Psoas muscle (tissue), 8 donors: Measurements from ENCODE around the gene RASGRF2. TPM values are rescaled to one million over a fixed set of nuclear protein-coding genes. Genes with fewer than 3 reads are reported as not detected.

Experiments
- ATAC-seq, 4 donors: fragments of 200-7000 bp; cut with Tn5 transposase; one replicate each; pipeline ENCODE4 v1.9.1; 2020; ENCODE audit warnings: moderate library complexity in 3 of 4, mild to moderate bottlenecking in 2 of 4
- DNase-seq, 2 donors: peaks; one replicate each; pipeline ENCODE4 v3.0.0-alpha.2; 2020
- H3K27ac ChIP-seq: fragments of 200-600 bp; one replicate; pipeline ENCODE4 v1.8.0; 2022
- H3K27me3 ChIP-seq, 3 donors: fragments of 200-600 bp in 1 of 3; one replicate each; pipeline versions ENCODE4 v1.6.1 to v1.8.0; 2013 to 2022; ENCODE audit warnings: low read length in 2 of 3, mild to moderate bottlenecking in 2 of 3, moderate library complexity in 1 of 3; ENCODE audit not compliant: insufficient read depth in 3 of 3
- H3K36me3 ChIP-seq, 2 donors: fragments of 200-600 bp in 1 of 2; one replicate each; pipeline versions ENCODE4 v1.6.1 to v1.8.0; 2013 to 2022; ENCODE audit warnings: low read depth in 1 of 2, mild to moderate bottlenecking in 1 of 2, moderate library complexity in 1 of 2; ENCODE audit not compliant: insufficient read depth in 1 of 2
- H3K4me1 ChIP-seq: fragments of 200-600 bp; one replicate; pipeline ENCODE4 v1.8.0; 2022
- H3K4me3 ChIP-seq: fragments of 200-600 bp; one replicate; pipeline ENCODE4 v1.8.0; 2022; ENCODE audit warnings: mild to moderate bottlenecking
- H3K9me3 ChIP-seq: fragments of 200-600 bp; one replicate; pipeline ENCODE4 v1.8.0; 2022
- CTCF ChIP-seq: fragments of 200-600 bp; IDR thresholded peaks from one replicate; pipeline ENCODE4 v1.8.0; 2022; ENCODE audit warnings: antibody characterized with exemption
- WGBS, 3 donors: extraction: QIAGEN DNeasy Blood & Tissue Kit; methylation state at CpG; one replicate each; pipeline versions ENCODE4 v1.1.6 to v1.1.7; 2013; 5-methylcytosine and 5-hydroxymethylcytosine counted together
- intact Hi-C, 2 donors: fragments of 100-400 bp; cut with DNase I; formaldehyde crosslinking; loops; one replicate each; pipeline versions ENCODE4 v1.11.0 to v1.14.2; 2022
- polyA plus RNA-seq, 3 donors: library from polyadenylated mRNA; stranded (reverse); fragments of 200-250 nt; gene quantifications; one replicate each; pipeline ENCODE4 v1.2.3, GENCODE V29; 2013
- total RNA-seq, 4 donors: library from RNA; stranded (reverse); fragmentation: NEBNext Ultra II Directional in 2 of 4; extraction: Animal tissue kit (Norgen Biotek cat#: 25700) in 2 of 4; gene quantifications; one replicate each; pipeline versions ENCODE4 v1.2.1 to v1.2.4, GENCODE V29; 2021 to 2023
- donor health status: healthy with polysubstance abuse.
- donor health status: DM: no; HTN: no; CAD: no; lungs with moderate emphysema.
- donor health status: Bipolar disorder and iron deficiency.
- donor health status: healthy.
- donor health status: DM: yes; HTN: yes; CAD: no.
- donor health status: DM: no; HTN: no; CAD: no.
- donor health status: DM: no; HTN: no; CAD: no.
- donor health status: DM: yes; HTN: yes; CAD: no.

Gene RASGRF2
- total and polyA plus RNA-seq, 7 donors: 2.0 to 6.2 (median 3.2) TPM

- H3K4me1 ChIP-seq: no peaks in the 10 kb centered on the region
- no peaks in the 10 kb centered on the region for H3K27me3 ChIP-seq
- H3K36me3 ChIP-seq: no peaks in the 10 kb centered on the region
- H3K4me3 ChIP-seq: no peak overlapping the region
- intact Hi-C loops: no loop called here
- H3K9me3 ChIP-seq: no peaks in the 10 kb centered on the region
- H3K27ac ChIP-seq: no peak overlapping the region
- TF ChIP-seq CTCF: no peak
- ATAC-seq: no peak
- WGBS, 3 donors: 84 to 93% (median 85%) methylated on average over 3 of the region's 3 CpGs
- no peak for DNase-seq
Observed at GRCh38 chr5:81163651-81164050, 203.5 kb downstream of the RASGRF2 start.

GRCh38 chr5:81164476-81164875 lies 204.3 kb downstream of the RASGRF2 start:
- intact Hi-C loops: no loop called here

GRCh38 chr5:81164936-81165335 lies 204.8 kb downstream of the RASGRF2 start:
- no peak for TF ChIP-seq CTCF
- H3K27ac ChIP-seq: no peak overlapping the region
- DNase-seq (no peak), ATAC-seq (no peak)
- H3K27me3 ChIP-seq: no peaks in the 10 kb centered on the region
- intact Hi-C loops: no loop called here
- H3K4me1 ChIP-seq: no peaks in the 10 kb centered on the region
- H3K4me3 ChIP-seq: no peak overlapping the region
- H3K36me3 ChIP-seq: no peaks in the 10 kb centered on the region
- no peaks in the 10 kb centered on the region for H3K9me3 ChIP-seq
- 85 to 87% (median 87%) methylated on average over 9 of the region's 9 CpGs for WGBS, 3 donors

More at GRCh38 chr5:81164476-81164875, 204.3 kb downstream of the RASGRF2 start:
- no peaks in the 10 kb centered on the region for H3K9me3 ChIP-seq
- DNase-seq (no peak), ATAC-seq (no peak)
- H3K36me3 ChIP-seq: no peaks in the 10 kb centered on the region
- no peaks in the 10 kb centered on the region for H3K4me1 ChIP-seq
- TF ChIP-seq CTCF: no peak
- no peak overlapping the region for H3K27ac ChIP-seq
- WGBS, 3 donors: 94 to 99% (median 94%) methylated on average over 2 of the region's 2 CpGs
- no peak overlapping the region for H3K4me3 ChIP-seq
- H3K27me3 ChIP-seq: no peaks in the 10 kb centered on the region

- Histone ChIP-seq H3K27ac (no peak overlapping the region), H3K4me3 (no peak overlapping the region), H3K4me1 (no peaks in the 10 kb centered on the region), H3K9me3 (no peaks in the 10 kb centered on the region), H3K36me3 (no peaks in the 10 kb centered on the region), H3K27me3 (no peaks in the 10 kb centered on the region)
- intact Hi-C loops: no loop called here
- TF ChIP-seq CTCF: peak; percentile 30
- DNase-seq: peak in 1 of 2 donors; percentile 57
- peak in 2 of 4 donors; percentile 40 to 59 for ATAC-seq
- WGBS, 3 donors: 55 to 58% (median 57%) methylated on average over 3 of the region's 3 CpGs
Observed at GRCh38 chr5:81165493-81166119, 205.4 kb downstream of the RASGRF2 start.

GRCh38 chr5:81166430-81166829 lies 206.3 kb downstream of the RASGRF2 start:
- Histone ChIP-seq H3K9me3 (no peaks in the 10 kb centered on the region), H3K27ac (no peak overlapping the region), H3K27me3 (no peaks in the 10 kb centered on the region), H3K4me3 (no peak overlapping the region), H3K4me1 (no peaks in the 10 kb centered on the region), H3K36me3 (no peaks in the 10 kb centered on the region)
- intact Hi-C loops: no loop called here
- ATAC-seq: no peak
- WGBS, 3 donors: 81 to 89% (median 87%) methylated on average over 6 of the region's 6 CpGs
- no peak for DNase-seq
- no peak for TF ChIP-seq CTCF
